Astrocyte of the spinal cord (primary cell): ENCODE data around the gene CD300LB.
"Not testable (repeated sequence)": the region's sequence is repeated elsewhere in the genome, so short reads cannot be mapped to it uniquely, and the experiment has no call there.

Experiments used
- DNase-seq: peaks from one replicate; pipeline ENCODE4 v3.0.0; 2011; ENCODE audit warnings: low read depth, low spot score
- H3K4me3 ChIP-seq: 2 replicates; pipeline ENCODE4 v1.5.1; 2011; ENCODE audit warnings: low read depth, mild to moderate bottlenecking, low read length, moderate library complexity
- CTCF ChIP-seq: IDR thresholded peaks from 2 replicates; pipeline ENCODE4 v1.5.1; 2012; ENCODE audit warnings: low read depth, mild to moderate bottlenecking, low read length, inconsistent platforms
- in situ Hi-C: cut with HindIII; loops from 2 replicates; pipeline ENCODE4 v1.10.0; 2017; ENCODE audit warnings: low sequenced_read_pairs

Gene CD300LB

GRCh38 chr17:74561586-74561985 is 30.3 kb upstream of the CD300LB start:
- TF ChIP-seq CTCF, result no peak
- in situ Hi-C loops, result no loop called here
- no peak overlapping the region for H3K4me3 ChIP-seq
- DNase-seq, result no peak

GRCh38 chr17:74558882-74559519 is 27.7 kb upstream of the CD300LB start:
- in situ Hi-C loops, result no loop called here

GRCh38 chr17:74558402-74558801 is 27.1 kb upstream of the CD300LB start:
- H3K4me3 ChIP-seq, in situ Hi-C loops, DNase-seq: not testable (repeated sequence)

More at GRCh38 chr17:74558882-74559519, 27.7 kb upstream of the CD300LB start:
- TF ChIP-seq CTCF, result no peak
- no peak for DNase-seq
- H3K4me3 ChIP-seq, result no peak overlapping the region

GRCh38 chr17:74555427-74555940 is 24.2 kb upstream of the CD300LB start:
- no peak for TF ChIP-seq CTCF
- no peak overlapping the region for H3K4me3 ChIP-seq
- in situ Hi-C loops, result no loop called here
- DNase-seq, result no peak

- no peak overlapping the region for H3K4me3 ChIP-seq
- DNase-seq, result no peak
- in situ Hi-C loops, result no loop called here
- no peak for TF ChIP-seq CTCF
Measured at GRCh38 chr17:74554909-74555308, 23.6 kb upstream of the CD300LB start.

- in situ Hi-C loops, result no loop called here
- H3K4me3 ChIP-seq, result no peak overlapping the region
- no peak for TF ChIP-seq CTCF
- no peak for DNase-seq
Measured at GRCh38 chr17:74552037-74552436, 20.8 kb upstream of the CD300LB start.

GRCh38 chr17:74550602-74551001 is 19.3 kb upstream of the CD300LB start:
- in situ Hi-C loops, result no loop called here
- H3K4me3 ChIP-seq, result no peak overlapping the region
- TF ChIP-seq CTCF, result no peak
- no peak for DNase-seq
